Mucosa of stomach (tissue), 1 donor: ENCODE results near the gene GPRC6A.

Source experiments
- H3K27me3 ChIP-seq: one replicate; pipeline ENCODE4 v1.7.0; 2013; ENCODE audit warnings: mild to moderate bottlenecking, low read length; ENCODE audit not compliant: control insufficient read depth, insufficient read depth
- H3K36me3 ChIP-seq: one replicate; pipeline ENCODE4 v1.7.0; 2013; ENCODE audit warnings: low read length; ENCODE audit not compliant: control insufficient read depth, insufficient read depth
- H3K4me1 ChIP-seq: one replicate; pipeline ENCODE4 v1.7.0; 2013; ENCODE audit warnings: mild to moderate bottlenecking, low read length; ENCODE audit not compliant: control insufficient read depth, insufficient read depth
- H3K4me3 ChIP-seq: one replicate; pipeline ENCODE4 v1.7.0; 2013; ENCODE audit warnings: low read length
- H3K9ac ChIP-seq: one replicate; pipeline ENCODE4 v1.7.0; 2013; ENCODE audit warnings: mild to moderate bottlenecking, low read length, moderate library complexity
- H3K9me3 ChIP-seq: one replicate; pipeline ENCODE4 v1.7.0; 2013; ENCODE audit warnings: mild to moderate bottlenecking, low read length, moderate library complexity; ENCODE audit not compliant: control insufficient read depth
- donor health status: Pancreatic carcinoma.

GPRC6A gene, protein sequence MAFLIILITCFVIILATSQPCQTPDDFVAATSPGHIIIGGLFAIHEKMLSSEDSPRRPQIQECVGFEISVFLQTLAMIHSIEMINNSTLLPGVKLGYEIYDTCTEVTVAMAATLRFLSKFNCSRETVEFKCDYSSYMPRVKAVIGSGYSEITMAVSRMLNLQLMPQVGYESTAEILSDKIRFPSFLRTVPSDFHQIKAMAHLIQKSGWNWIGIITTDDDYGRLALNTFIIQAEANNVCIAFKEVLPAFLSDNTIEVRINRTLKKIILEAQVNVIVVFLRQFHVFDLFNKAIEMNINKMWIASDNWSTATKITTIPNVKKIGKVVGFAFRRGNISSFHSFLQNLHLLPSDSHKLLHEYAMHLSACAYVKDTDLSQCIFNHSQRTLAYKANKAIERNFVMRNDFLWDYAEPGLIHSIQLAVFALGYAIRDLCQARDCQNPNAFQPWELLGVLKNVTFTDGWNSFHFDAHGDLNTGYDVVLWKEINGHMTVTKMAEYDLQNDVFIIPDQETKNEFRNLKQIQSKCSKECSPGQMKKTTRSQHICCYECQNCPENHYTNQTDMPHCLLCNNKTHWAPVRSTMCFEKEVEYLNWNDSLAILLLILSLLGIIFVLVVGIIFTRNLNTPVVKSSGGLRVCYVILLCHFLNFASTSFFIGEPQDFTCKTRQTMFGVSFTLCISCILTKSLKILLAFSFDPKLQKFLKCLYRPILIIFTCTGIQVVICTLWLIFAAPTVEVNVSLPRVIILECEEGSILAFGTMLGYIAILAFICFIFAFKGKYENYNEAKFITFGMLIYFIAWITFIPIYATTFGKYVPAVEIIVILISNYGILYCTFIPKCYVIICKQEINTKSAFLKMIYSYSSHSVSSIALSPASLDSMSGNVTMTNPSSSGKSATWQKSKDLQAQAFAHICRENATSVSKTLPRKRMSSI

DNA sequence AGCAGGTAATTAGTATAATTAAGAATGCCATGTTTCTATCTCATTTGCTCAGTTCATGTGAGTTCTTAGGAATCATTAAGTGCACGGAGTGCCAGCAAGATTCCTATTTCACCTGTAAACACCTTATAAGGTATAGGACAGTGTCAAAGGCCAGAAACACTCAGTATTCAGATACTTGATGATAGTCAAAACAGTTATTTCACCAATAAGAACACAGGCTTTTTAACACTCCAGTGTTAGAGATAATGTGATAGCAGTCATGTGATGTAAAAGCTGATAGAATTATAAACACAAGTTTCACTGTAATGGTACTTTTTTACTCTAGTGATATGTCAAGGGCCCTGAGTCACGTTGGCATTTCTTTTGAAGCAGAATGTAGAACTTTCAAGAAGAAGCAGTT, at the start of gene GPRC6A:
GPRC6A (minus strand) TSS at position 101 of the 400 bp plus-strand sequence; CDS start at position 31, 70 bp downstream.
- no peaks in the 10 kb centered on the region for H3K4me1 ChIP-seq
- no peaks in the 10 kb centered on the region for H3K9me3 ChIP-seq
- no peak within 1 kb of the TSS for H3K4me3 ChIP-seq
- H3K9ac ChIP-seq: no peak within 1 kb of the TSS
- no peaks in the 10 kb centered on the region for H3K27me3 ChIP-seq
- no peaks in the 10 kb centered on the region for H3K36me3 ChIP-seq

DNA sequence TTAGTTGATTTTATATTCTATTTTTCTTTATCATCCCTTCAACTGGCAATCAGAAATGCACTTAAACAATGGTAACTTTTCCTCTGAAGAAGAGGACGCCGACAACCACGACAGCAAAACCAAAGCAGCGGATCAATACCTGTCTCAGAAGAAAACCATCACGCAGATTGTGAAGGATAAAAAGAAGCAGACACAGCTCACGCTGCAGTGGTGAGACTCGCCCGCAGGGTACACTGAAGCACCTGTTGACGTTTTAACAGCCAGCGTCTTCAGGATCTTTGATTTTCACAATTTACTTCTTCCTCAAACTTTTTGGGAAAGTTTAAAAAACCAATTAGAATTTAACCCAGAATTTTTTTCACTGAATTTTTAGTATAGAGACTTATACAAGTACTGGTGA, 48.9 kb upstream of the GPRC6A start:
- H3K9me3 ChIP-seq: no peaks in the 10 kb centered on the region
- no peaks in the 10 kb centered on the region for H3K36me3 ChIP-seq
- peaks cover 5% of the 10 kb centered on the region for H3K4me1 ChIP-seq
- H3K4me3 ChIP-seq: no peak overlapping the region
- peak overlapping the region; percentile 50 for H3K9ac ChIP-seq
- H3K27me3 ChIP-seq: peaks cover 29% of the 10 kb centered on the region

DNA sequence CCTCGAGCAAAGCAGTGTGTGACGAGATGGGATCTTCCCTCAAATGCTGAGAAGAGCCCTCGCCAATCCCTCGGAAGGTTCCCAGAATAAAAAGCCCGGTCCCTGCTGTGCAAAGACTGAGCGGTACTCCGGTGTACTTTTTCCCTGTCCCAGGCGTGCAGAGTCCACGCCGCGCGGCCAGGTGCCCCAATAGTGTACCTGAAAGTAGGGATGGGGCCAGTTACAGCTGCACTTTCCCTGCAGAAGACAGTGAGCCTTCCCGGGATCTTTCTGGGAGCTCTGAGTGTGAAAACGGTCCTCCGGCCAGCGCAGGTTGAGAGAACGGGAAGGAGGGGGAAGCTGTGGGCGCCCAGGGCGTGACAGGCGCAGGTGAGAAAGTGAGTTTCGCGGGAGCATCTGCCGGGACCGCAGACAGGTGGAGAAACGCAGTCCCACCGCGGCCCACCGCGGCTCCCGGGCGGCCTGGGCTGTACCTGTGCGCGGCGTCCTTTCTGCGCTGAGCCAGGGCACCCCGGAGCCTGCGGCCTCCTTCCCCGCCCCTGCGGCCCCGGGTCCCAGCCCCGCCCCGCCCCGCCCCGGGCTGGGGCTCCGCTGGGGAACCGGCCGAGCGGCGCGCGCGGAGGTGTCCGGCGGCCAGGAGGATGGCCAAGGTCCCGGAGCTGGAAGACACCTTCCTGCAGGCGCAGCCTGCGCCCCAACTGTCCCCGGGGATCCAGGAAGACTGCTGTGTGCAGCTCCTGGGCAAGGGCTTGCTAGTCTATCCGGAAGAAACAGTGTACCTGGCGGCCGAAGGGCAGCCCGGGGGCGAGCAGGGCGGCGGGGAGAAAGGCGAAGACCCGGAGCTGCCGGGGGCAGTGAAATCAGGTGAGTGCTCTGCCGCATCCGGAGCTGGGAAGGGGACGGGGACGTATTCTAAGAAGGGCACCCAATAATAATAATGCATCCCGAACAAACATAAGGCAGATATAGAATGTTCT, 48.0 kb upstream of the GPRC6A start, which contains the start of gene RFX6:
RFX6 (plus strand) TSS at position 608 of the 977 bp plus-strand sequence; CDS start at position 642, 34 bp downstream.
- no peaks in the 10 kb centered on the region for H3K9me3 ChIP-seq
- H3K36me3 ChIP-seq: no peaks in the 10 kb centered on the region
- H3K4me3 ChIP-seq: no peak within 1 kb of the TSS
- H3K27me3 ChIP-seq: peaks cover 29% of the 10 kb centered on the region
- H3K9ac ChIP-seq: peak within 1 kb of the TSS; percentile 50
- peaks cover 5% of the 10 kb centered on the region for H3K4me1 ChIP-seq

DNA sequence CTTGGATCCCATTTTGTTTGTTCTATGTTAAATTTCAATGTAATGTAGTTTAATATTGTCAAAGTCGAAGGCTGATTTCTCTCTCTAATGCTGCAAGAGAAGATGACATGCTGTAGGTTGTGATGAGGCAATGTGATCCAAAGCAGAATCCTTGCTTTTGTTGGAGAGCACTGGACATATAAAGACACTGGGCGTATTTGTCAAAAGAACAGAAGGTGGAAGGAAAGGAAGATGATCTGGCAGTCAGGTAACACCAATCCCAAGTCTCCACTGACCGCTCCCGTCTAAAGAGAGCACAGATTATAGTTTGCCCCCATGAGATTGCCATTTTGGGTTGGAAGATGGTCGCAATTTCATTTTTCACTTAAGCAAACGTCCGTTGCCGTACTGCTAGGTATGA, 47.2 kb upstream of the GPRC6A start:
- H3K4me1 ChIP-seq: peaks cover 5% of the 10 kb centered on the region
- no peak overlapping the region for H3K4me3 ChIP-seq
- no peaks in the 10 kb centered on the region for H3K36me3 ChIP-seq
- no peaks in the 10 kb centered on the region for H3K9me3 ChIP-seq
- peak overlapping the region; percentile 50 for H3K9ac ChIP-seq
- H3K27me3 ChIP-seq: peaks cover 29% of the 10 kb centered on the region

DNA sequence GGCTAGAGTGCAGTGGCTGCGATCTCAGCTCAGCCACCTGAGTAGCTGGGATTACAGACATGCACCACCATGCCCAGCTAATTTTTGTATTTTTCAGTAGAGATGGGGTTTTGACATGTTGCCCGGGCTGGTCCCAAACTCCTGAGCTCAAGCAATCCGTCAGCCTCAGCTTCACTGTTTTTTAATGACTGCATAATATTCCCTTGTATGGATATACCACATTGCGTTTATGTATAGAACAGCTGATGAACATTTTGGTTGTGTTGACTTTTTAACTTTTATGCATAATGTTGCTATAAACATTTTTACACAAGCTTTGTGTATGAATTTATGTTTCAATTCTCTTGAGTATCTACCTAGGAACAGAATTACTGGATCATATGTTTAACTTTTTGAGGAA, 43.9 kb upstream of the GPRC6A start:
- H3K9me3 ChIP-seq: no peaks in the 10 kb centered on the region
- no peaks in the 10 kb centered on the region for H3K36me3 ChIP-seq
- peaks cover 25% of the 10 kb centered on the region for H3K27me3 ChIP-seq
- H3K4me1 ChIP-seq: peaks cover 5% of the 10 kb centered on the region
- no peak overlapping the region for H3K9ac ChIP-seq
- no peak overlapping the region for H3K4me3 ChIP-seq

DNA sequence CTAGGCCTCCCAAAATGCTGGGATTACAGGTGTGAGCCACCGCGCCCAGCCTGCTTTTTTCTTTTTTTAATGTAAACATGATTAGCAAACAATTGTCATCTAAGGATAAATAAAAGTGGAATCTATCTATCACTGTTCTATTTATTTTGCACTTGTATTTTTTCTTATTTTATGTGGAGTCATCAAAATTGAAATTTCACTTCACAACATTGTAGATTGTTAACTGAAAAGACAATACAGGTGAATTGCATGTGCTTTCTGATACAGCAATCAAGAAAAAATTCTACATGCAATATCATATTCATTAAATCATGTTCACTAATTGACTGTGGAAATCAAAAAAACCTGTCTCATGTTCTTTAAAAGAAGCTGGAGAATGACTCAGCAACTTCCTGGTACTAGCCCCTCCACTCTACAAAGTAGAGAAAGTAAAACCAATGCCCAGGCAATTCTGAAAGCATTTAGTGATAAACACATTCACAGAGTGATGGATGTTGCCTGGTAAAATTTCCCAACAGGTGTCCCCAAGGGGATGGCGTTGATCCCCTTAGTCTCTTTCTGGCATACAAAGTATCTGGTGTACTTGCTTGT, 37.5 kb upstream of the GPRC6A start:
- H3K4me3 ChIP-seq: no peak overlapping the region
- H3K27me3 ChIP-seq: no peaks in the 10 kb centered on the region
- H3K4me1 ChIP-seq: no peaks in the 10 kb centered on the region
- H3K9ac ChIP-seq: no peak overlapping the region
- H3K9me3 ChIP-seq: no peaks in the 10 kb centered on the region
- no peaks in the 10 kb centered on the region for H3K36me3 ChIP-seq

DNA sequence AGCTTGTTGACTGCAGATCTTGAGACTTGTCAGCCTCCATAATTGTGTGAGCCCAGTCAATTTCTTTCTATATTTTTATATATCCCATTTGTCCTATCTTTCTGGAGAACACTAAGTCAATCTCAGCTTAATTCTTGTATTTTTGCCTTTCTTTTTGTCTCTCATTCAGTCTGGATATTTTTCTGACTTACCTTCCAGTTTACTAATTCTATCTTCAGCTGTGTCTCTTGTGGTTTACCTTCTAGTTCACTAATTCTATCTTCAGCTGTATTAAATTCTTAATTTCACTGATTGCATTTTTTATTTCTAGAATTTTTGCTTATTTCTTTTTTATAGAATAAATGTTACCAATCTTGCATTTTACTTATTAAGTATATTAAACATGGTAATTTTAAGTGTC, 30.4 kb upstream of the GPRC6A start:
- H3K4me3 ChIP-seq: no peak overlapping the region
- no peaks in the 10 kb centered on the region for H3K27me3 ChIP-seq
- H3K9ac ChIP-seq: no peak overlapping the region
- H3K36me3 ChIP-seq: no peaks in the 10 kb centered on the region
- H3K9me3 ChIP-seq: no peaks in the 10 kb centered on the region
- no peaks in the 10 kb centered on the region for H3K4me1 ChIP-seq

DNA sequence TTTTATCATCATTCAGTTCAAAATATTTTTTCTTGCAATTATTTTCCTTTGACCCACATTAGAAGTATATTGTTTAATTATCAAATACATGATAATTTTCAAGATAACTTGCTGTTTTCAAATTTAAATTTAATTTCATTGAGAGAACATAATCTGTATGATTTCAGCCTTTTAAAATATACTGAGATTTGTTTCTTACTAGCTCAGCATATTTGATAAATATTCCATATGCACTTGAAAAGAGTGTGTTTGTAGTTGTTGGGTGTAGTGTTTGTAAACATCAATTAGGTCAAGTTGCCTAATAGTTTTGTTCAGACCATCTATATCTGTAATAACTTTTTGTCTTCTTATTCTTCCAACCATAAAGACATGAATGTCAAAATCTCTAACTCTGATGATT, 29.2 kb upstream of the GPRC6A start:
- Histone ChIP-seq H3K4me1 (no peaks in the 10 kb centered on the region), H3K4me3 (no peak overlapping the region), H3K9ac (no peak overlapping the region), H3K36me3 (no peaks in the 10 kb centered on the region), H3K9me3 (no peaks in the 10 kb centered on the region), H3K27me3 (no peaks in the 10 kb centered on the region)

DNA sequence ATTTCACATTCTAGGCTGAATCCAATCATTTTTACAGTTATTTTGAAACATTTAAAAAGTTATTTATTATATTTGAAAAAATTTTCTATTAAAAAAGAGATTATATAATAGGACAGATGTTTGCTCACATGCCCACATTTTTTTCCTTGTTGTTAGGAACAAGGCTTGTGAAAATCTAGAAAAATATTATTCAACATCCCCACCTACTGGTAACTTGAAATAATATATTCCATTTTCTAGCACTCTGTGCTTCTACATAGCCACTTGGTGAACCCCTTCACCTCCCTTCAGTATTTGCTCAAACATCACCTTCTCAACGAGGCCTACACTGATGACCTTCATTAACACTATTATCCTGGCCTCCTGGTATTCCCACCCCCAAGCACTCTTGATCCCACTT, 18.3 kb upstream of the GPRC6A start:
- Histone ChIP-seq H3K4me1 (no peaks in the 10 kb centered on the region), H3K27me3 (no peaks in the 10 kb centered on the region), H3K36me3 (no peaks in the 10 kb centered on the region), H3K4me3 (no peak overlapping the region), H3K9ac (no peak overlapping the region), H3K9me3 (no peaks in the 10 kb centered on the region)

DNA sequence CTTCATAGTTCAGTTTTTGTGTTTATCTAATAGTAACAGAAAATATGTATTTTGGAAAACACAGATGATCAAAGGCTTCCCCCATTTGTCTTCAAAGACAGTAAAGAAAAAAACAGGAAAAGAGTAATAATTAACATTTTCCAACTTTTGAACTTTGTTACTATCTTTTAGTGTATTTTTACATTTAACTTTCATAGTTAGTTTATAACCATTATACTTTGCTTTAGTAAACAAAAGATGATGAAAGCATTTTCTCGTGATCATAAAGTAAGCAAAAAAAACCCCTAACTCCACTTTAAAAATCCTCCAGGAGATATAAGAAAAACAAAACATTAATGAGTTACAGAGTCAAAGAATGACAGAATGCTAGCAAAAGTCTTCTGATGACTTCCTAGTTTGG, 13.6 kb upstream of the GPRC6A start:
- no peak overlapping the region for H3K9ac ChIP-seq
- no peaks in the 10 kb centered on the region for H3K9me3 ChIP-seq
- no peaks in the 10 kb centered on the region for H3K27me3 ChIP-seq
- H3K4me3 ChIP-seq: no peak overlapping the region
- H3K36me3 ChIP-seq: no peaks in the 10 kb centered on the region
- H3K4me1 ChIP-seq: no peaks in the 10 kb centered on the region

DNA sequence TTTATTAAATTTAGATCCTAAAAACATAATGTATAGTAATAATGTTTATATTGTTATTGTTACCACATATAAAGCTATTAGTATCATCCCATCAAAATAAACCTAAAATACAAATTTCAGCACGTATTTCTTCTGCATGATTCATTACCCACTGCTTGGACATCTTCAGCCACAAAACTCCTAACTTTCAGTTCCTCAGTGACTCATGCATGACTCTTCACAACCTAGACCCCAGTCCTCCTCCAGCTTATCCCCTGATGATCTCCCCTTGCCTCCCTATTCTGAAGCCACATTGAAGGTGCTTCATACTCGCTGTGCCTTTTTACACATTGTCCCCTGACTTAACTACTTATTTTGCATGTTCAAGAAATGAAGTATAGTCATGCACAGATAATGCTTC, 11.2 kb upstream of the GPRC6A start:
- Histone ChIP-seq H3K4me3 (no peak overlapping the region), H3K4me1 (no peaks in the 10 kb centered on the region), H3K9ac (no peak overlapping the region), H3K9me3 (no peaks in the 10 kb centered on the region), H3K27me3 (no peaks in the 10 kb centered on the region), H3K36me3 (no peaks in the 10 kb centered on the region)
